HAP-1 (cell line): Measurements from ENCODE around the gene ACVR2B.
A peak's percentile ranks its signal among the peaks of the same experiment; 100 is the strongest.
"Not testable (repeated sequence)": the region's sequence is repeated elsewhere in the genome, so short reads cannot be mapped to it uniquely, and the experiment has no call there.

Source experiments
- DNase-seq, 2 experiments: peaks; one replicate each; pipeline ENCODE4 v3.0.0-alpha.2; 2016 to 2020; ENCODE audit warnings: low spot score in 2 of 2
- H3K27me3 ChIP-seq: fragments of 250-450 bp; sonication (Bioruptor Pico); 2 replicates; pipeline ENCODE4 v1.5.1; 2020; ENCODE audit warnings: low read depth, mild to moderate bottlenecking, moderate library complexity
- H3K36me3 ChIP-seq: fragments of 250-450 bp; sonication (Bioruptor Pico); replicated peaks from 2 replicates; pipeline ENCODE4 v1.5.1; 2020; ENCODE audit warnings: mild to moderate bottlenecking
- H3K4me1 ChIP-seq: fragments of 250-450 bp; sonication (Bioruptor Pico); 2 replicates; pipeline ENCODE4 v1.5.1; 2020; ENCODE audit warnings: mild to moderate bottlenecking
- H3K4me3 ChIP-seq: fragments of 250-450 bp; sonication (Bioruptor Pico); 2 replicates; pipeline ENCODE4 v1.5.1; 2020; ENCODE audit warnings: mild to moderate bottlenecking, moderate library complexity
- H3K9me3 ChIP-seq: fragments of 250-450 bp; sonication (Bioruptor Pico); 2 replicates; pipeline ENCODE4 v1.5.1; 2020; ENCODE audit warnings: mild to moderate bottlenecking, moderate library complexity
- in situ Hi-C: fragments of 300-500 bp; cut with MboI; formaldehyde crosslinking; loops from 3 replicates; pipeline ENCODE4 v1.14.3; 2020; ENCODE audit warnings: low sequenced_read_pairs, inconsistent platforms, mixed read lengths

The ACVR2B gene

DNA sequence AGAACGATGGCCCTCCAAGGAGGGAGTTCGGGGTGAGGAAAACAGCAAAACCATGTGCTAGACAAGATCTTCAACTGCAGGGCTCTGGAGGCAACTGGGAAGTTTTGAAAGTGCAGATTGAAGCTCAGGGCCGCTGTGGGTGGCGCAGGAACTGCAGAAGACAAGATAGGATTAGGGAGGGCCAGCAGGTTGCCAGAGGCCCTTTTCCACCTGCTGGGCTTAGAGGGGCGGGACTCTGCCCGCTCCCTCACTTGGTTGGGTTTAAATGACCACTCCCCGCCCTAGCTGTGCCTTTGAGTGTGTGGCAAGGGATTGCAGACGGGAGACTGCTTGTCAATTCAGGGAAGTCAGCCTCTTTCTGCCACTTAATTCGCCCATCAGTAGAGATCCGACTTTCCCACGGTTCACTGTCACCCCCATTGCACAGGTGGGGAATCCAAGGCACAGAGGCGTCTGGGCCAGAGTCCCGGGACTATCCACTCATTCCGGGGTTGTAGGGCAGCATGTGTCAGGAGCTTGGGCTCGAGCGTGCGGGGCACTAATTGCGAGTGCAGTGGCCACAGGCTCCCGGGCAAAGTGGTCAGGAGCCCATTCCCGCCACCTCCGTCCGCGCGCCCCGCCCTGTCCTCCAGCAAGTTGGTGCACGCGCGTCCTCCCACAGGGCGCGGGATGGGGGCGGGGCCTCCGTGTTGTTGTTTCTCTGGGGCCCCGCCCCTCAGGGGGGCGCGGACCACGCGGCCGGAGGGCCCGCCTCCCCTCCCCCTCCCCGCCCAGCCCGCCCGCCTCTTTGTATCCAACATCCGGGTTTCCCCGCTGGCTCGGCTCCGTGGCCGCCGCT lies at the start of gene ACVR2B:
Gene ACVR2B, plus strand, starts transcription at position 816 of the 838 bp plus-strand sequence. CDS start 433 bp downstream, outside the sequence.
- Histone ChIP-seq H3K27me3 (no peaks in the 10 kb centered on the region), H3K4me3 (peak within 1 kb of the TSS; percentile 77), H3K36me3 (no peaks in the 10 kb centered on the region), H3K4me1 (peaks cover 5% of the 10 kb centered on the region), H3K9me3 (no peaks in the 10 kb centered on the region)
- in situ Hi-C loops, result no loop called here
- peak; percentile 79 to 90 for DNase-seq

DNA sequence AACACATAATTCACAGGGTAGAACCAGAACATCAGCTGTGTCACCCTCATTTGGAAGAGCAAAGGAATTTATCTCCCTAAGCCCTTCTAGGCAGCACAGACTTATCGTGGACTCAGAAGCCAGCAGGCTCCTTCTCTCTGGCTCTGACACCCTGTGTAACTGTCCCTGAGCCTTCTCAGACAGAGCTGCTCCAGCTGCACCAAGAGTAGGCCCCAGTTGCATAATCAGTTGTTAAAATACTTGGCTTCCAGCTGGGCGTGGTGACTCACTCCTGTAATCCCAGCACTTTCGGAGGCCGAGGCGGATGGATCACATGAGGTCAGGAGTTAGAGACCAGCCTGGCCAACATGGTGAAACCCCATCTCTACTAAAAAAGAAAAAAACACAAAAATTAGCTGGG lies 49.4 kb upstream of the ACVR2B start:
- no peaks in the 10 kb centered on the region for H3K27me3 ChIP-seq
- H3K4me3 ChIP-seq, result no peak overlapping the region
- in situ Hi-C loops, result no loop called here
- H3K9me3 ChIP-seq, result no peaks in the 10 kb centered on the region
- H3K36me3 ChIP-seq, result peaks cover 46% of the 10 kb centered on the region
- no peak for DNase-seq
- no peaks in the 10 kb centered on the region for H3K4me1 ChIP-seq

DNA sequence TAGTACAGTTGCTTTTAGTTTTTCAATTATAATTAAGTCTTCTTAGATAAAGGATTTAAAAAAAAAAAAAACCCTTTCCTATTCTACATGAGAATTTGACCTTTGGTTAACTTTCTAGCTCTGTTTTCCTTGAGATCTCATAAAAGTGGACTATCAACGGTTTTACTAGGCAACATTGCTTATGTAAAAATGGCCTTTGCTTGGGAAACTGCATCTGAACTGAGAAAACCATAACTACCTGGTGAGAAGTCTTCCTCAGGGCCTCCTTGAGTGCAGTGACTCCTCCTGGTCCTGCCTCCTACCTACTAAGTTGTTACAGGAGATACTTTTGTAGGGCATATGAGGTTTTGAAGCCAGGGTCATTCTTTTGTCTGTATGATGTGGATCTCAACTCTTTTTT lies 42.1 kb upstream of the ACVR2B start:
- no peak overlapping the region for H3K4me3 ChIP-seq
- H3K27me3 ChIP-seq, result no peaks in the 10 kb centered on the region
- DNase-seq, result no peak
- H3K36me3 ChIP-seq, result no peaks in the 10 kb centered on the region
- H3K4me1 ChIP-seq, result peaks cover 8% of the 10 kb centered on the region
- H3K9me3 ChIP-seq, result no peaks in the 10 kb centered on the region
- in situ Hi-C loops, result no loop called here

DNA sequence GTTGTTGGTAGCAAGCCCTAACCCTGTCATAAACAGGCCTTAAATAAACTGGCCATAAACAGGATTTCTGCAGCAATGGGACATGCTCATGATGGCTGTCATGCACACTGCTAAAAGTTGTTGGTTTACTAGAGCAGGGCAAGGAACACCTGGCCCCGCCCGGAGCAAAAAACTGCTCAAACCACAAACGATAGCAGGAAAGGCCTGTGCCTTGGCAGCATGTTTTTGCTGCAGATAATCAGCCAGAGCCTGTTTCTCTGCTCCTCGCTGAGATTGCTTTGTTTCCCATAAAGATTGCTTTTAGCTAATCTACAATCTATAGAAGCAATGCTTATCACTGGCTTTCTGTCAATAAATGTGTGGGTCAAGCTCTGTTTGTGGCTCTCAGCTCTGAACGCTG lies 32.9 kb upstream of the ACVR2B start:
- H3K4me3 ChIP-seq, result not testable (repeated sequence)

DNA sequence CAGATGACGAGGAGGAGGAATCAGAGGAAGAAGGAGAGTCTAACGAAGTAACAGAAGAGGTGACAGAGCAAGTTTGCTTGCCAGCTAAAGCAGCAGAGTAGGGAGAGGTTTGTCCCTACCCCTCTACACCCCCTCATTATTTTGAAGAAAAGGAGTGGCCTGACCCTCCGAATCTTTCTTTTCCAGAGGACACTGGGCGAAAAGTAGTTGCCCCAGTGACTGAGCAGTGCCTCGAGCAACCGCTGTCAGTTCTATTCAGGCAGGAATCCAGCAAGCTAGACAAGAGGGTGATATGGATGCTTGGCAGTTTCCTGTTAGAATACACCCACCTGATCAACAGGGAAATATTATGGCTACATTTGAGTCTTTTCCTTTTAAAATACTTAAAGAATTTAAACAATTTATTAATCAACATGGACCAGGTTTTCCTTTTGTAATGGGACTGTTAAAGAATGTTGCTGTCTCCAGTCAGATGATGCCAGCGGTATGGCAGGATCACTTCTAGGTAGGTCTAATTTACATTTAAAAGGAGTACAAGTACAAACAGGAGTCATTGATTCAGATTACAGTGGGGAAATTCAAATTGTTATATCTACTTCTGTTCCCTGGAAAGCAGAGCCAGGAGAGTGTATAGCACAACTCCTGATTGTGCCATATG lies 31.9 kb upstream of the ACVR2B start:
- Histone ChIP-seq H3K36me3 (no peaks in the 10 kb centered on the region), H3K4me3 (no peak overlapping the region), H3K27me3 (no peaks in the 10 kb centered on the region), H3K4me1 (peaks cover 6% of the 10 kb centered on the region; the same call in 1 of the 2 replicates), H3K9me3 (no peaks in the 10 kb centered on the region)
- DNase-seq, result peak in 1 of 2 experiments; percentile 42
- in situ Hi-C loops, result no loop called here

More for the DNA sequence above, 32.9 kb upstream of the ACVR2B start:
- DNase-seq, H3K27me3 ChIP-seq, H3K36me3 ChIP-seq, in situ Hi-C loops, H3K9me3 ChIP-seq: not testable (repeated sequence)
- H3K4me1 ChIP-seq, result peaks cover 15% of the 10 kb centered on the region

DNA sequence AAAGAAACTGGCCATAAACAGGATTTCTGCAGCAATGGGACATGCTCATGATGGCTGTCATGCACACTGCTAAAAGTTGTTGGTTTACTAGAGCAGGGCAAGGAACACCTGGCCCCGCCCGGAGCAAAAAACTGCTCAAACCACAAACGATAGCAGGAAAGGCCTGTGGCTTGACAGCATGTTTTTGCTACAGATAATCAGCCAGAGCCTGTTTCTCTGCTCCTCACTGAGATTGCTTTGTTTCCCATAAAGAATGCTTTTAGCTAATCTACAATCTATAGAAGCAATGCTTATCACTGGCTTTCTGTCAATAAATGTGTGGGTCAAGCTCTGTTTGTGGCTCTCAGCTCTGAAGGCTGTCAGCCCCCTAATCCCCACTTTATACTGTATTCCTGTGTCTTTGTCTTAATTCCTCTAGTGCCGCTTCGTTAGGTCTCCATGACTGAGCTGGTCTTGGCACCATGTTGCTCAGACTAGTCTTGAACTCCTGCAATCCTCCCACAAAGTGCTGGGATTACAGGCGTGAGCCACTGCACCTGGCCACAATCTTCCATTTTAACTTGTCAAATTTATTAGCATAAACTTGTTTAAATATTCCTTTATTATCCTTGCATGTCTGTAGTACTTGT lies 26.8 kb upstream of the ACVR2B start:
- H3K4me1 ChIP-seq, H3K4me3 ChIP-seq, H3K9me3 ChIP-seq, H3K36me3 ChIP-seq, DNase-seq, in situ Hi-C loops, H3K27me3 ChIP-seq: not testable (repeated sequence)

DNA sequence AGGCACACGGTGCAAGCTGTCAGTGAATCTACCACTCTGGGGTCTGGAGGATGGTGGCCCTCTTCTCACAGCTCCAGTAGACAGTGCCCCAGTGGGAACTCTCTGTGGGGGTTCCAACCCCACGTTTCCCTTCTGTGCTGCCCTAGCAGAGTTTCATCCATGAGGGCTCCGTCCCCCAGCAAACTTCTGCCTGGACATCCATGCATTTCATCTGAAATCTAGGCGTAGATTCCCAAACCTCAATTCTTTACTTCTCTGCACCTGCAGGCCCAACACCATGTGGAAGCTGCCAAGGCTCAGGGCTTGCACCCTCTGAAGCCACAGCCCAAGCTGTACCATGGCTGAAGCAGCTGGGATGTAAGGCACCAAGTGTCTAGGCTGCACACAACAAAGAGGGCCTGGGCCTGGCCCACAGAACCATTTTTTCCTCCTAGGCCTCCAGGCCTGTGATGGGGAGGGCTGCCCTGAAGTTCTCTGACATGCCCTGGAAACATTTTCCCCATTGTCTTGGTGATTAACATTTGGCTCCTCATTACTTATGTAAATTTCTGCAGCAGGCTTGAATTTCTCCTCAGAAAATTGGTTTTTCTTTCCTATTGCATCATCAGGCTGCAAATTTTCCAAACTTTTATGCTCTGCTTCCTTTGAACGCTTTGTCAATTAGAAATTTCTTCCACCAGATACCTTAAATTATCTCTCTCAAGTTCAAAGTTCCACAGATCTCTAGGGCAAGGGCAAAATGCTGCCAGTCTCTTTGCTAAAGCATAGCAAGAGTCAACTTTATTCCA lies 20.6 kb upstream of the ACVR2B start:
- DNase-seq, H3K36me3 ChIP-seq, H3K27me3 ChIP-seq, H3K4me1 ChIP-seq, H3K4me3 ChIP-seq, in situ Hi-C loops: not testable (repeated sequence)
- H3K9me3 ChIP-seq, result peaks cover 24% of the 10 kb centered on the region

DNA sequence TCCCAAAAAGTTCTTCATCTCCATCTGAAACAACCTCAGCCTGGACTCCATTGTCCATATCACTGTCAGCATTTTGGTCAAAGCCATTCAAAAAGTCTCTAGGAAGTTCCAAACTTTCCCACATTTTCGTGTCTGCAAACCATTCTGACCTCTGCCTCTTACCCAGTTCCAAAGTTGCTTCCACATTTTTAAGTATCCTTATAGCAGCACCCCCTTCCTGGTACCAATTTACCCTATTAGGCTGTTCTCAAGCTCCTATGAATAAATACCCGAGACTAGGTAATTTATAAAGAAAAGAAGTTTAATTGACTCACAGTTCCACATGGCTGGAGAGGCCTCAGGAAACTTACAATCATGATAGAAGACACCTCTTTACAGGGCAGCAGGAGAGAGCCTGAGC lies 20.0 kb upstream of the ACVR2B start:
- H3K27me3 ChIP-seq, H3K36me3 ChIP-seq, H3K4me3 ChIP-seq, in situ Hi-C loops, H3K4me1 ChIP-seq, DNase-seq: not testable (repeated sequence)
- H3K9me3 ChIP-seq, result peaks cover 28% of the 10 kb centered on the region

DNA sequence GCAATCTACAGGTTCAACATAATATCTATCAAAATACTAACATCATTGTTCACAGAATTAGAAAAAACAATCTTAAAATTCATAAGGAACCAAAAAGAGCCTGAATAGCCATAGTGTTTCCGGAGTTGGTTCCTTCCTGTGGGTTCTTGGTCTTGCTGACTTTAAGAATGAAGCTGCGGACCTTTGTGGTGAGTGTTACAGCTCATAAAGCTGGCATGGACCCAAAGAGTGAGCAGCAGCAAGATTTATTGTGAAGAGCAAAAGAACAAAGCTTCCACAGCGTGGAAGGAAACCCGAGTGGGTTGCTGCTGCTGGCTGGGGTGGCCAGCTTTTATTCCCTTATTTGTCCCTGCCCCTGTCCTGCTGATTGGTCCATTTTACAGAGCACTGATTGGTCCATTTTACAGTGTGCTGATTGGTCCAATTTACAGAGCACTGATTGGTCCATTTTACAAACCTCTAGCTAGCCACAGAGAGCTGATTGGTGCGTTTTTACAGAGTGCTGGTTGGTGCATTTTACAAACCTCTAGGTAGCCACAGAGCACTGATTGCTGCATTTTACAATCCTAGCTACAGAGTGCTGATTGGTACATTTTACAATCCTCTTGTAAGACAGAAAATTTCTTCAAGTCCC lies 15.1 kb upstream of the ACVR2B start:
- DNase-seq, H3K27me3 ChIP-seq, in situ Hi-C loops, H3K4me1 ChIP-seq, H3K4me3 ChIP-seq, H3K36me3 ChIP-seq, H3K9me3 ChIP-seq: not testable (repeated sequence)

DNA sequence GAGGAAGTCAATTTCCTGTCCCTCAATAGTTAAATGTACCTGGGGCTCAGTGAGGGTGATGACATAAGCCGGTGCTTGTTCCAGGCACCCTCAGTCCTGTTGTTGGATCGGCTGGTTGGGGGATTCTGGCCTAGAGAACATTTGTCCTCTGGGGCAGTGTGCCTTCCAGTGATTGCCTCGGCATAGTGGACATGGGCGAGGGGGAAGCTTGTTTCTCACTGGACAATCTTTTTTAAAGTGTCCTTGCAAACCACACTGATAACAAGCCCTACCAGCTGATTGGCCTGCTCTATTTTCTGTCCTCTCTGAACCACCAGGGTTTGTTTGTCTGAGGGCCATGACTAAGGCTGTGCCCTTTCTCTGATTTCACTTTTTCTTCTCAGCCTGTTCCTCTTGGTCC lies 10.5 kb upstream of the ACVR2B start:
- H3K27me3 ChIP-seq, H3K36me3 ChIP-seq, in situ Hi-C loops, H3K4me3 ChIP-seq, H3K4me1 ChIP-seq, DNase-seq, H3K9me3 ChIP-seq: not testable (repeated sequence)

DNA sequence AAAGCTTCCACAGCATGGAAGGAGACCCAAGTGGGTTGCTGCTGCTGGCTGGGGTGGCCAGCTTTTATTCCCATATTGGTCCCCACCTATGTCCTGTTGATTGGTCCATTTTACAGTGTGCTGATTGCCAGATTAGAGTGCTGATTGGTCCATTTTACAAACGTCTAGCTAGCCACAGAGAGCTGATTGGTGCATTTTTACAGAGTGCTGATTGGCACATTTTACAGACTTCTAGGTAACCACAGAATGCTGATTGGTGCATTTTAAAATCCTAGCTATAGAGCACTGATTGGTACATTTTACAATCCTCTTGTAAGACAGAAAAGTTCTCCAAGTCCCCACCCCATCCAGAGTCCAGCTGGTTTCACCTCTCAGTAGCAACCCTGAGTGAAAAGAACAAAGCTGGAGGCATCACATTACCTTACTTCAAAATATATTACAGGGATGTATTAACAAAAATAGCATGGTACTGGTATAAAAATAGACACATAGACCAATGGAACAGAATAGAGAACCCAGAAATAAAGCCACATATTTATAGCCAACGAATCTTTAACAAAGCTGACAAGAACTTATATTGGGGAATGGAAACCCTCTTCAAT lies 7.5 kb upstream of the ACVR2B start:
- Histone ChIP-seq H3K27me3 (no peaks in the 10 kb centered on the region), H3K4me3 (no peak overlapping the region), H3K4me1 (no peaks in the 10 kb centered on the region), H3K9me3 (no peaks in the 10 kb centered on the region), H3K36me3 (no peaks in the 10 kb centered on the region)
- in situ Hi-C loops, result no loop called here
- DNase-seq, result no peak

DNA sequence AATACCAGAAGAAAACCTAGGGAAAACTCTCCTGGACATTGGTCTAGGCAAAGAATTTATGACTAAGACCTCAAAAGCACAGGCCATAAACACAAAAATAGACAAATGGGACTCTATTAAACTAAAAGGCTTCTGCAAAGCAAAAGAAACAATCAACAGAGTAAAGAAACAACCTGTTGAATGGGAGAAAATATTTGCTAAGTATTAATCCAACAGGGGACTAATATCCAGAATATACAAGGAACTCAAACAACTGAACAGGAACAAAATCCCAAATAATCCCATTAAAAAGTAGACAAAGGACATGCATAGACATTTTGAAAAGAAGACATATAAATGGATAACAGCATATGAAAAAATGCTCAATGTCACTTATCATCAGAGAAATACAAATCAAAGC lies 6.9 kb upstream of the ACVR2B start:
- Histone ChIP-seq H3K36me3 (no peaks in the 10 kb centered on the region), H3K4me1 (no peaks in the 10 kb centered on the region), H3K4me3 (no peak overlapping the region), H3K27me3 (no peaks in the 10 kb centered on the region), H3K9me3 (no peaks in the 10 kb centered on the region)
- in situ Hi-C loops, result no loop called here
- DNase-seq, result no peak

DNA sequence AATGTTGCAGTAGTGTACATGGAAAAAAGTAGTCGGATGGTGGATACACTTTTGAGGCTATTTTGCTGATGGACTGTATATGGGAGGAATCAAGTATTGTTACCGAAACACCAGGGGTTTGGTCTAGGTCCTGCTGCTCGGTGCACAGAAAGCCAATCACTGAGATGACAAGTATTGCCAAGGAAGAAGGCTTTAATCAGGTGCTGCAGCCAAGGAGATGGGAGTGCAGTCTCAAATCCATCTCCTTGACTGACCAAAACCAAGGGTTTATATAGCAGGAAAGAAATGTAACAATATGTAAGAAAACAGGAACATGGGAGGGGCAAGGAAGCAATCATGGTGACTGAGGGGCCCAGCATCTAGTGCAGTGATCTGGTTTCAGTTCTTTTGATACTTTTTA lies 2.8 kb upstream of the ACVR2B start:
- no peak for DNase-seq
- in situ Hi-C loops, result no loop called here
- Histone ChIP-seq H3K27me3 (no peaks in the 10 kb centered on the region), H3K4me3 (no peak overlapping the region), H3K4me1 (peaks cover 4% of the 10 kb centered on the region), H3K9me3 (no peaks in the 10 kb centered on the region), H3K36me3 (no peaks in the 10 kb centered on the region)
